HG03060 (cell line): ENCODE measurements around the gene PCLO.
"Not testable (repeated sequence)": the region's sequence is repeated elsewhere in the genome, so short reads cannot be mapped to it uniquely, and the experiment has no call there.

Experiments used
- ATAC-seq: cut with Tn5 transposase; IDR thresholded peaks from one replicate; pipeline ENCODE4 v1.9.1; 2021; ENCODE audit warnings: low read depth, moderate number of reproducible peaks; ENCODE audit not compliant: unreplicated experiment

PCLO gene

DNA sequence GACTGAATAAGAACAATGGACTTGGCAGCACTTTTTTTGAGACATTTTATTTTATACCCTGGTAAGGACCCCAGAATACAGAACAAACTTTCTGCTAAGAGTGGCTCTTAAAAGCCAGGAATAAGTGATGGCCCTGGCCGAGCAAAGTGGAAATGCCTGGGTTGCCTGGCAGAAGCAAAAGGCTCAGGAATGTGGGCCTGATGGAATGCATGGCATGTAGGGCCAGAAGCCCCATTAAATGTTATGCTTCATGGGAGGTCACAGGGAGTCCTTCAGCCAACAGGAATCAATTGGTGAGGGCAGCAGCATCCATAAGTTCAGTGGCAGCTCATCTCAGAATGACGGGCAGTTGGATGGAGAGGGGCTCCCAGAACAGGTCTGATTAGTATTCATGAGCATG, 417.6 kb downstream of the PCLO start:
- no peak for ATAC-seq

- ATAC-seq: no peak
Observed at GRCh38 chr7:82742163-82742562, 420.5 kb downstream of the PCLO start.

GRCh38 chr7:82741493-82741892, 421.2 kb downstream of the PCLO start:
- ATAC-seq: no peak

DNA sequence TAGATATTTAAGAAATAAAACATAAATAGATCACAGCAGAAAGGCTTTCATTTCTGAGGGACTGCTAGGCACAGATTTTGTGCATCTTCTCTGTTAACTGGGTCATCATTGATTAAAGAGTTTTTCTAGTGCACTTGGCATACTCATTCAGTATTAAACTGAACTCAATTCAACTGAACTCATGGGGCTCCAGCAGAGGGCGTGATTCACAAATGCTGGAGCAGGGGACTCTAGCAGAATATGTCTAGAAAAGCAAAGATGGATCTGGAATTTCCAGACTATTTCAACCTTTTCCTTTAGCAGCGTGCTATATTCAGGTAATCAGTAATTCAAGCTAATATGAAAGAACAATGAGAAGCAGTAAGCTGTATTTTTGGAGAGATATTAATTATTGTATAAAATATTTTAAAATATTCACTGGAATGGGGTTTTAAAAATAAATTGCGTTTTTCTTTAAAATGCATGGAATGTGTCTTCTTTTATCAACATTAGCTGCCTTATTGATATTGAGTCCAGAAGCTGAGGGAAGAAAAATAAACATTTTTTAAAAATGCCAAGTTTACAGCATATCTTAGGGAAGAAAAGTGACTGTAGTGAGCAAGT, 422.3 kb downstream of the PCLO start:
- ATAC-seq: no peak

DNA sequence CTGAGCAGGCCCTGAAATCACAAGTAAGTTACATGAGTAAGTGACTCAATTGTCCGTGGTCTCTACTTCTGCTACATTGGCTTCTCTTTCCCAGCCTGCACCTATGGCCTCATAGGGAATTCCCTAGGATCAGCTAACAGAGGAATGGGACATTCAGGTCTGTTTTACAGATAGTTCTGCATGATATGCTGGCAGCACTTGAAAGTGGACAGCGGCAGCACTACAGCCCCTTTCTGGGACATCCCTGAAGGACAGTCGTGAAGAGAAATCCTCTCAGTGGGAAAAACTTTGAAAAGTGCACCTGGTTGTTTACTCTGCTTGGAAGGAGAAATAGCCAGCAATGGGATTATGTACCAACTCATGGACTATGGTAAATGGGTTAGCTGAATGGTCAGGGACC, 426.1 kb downstream of the PCLO start:
- ATAC-seq: no peak

GRCh38 chr7:82732677-82733076, 430.0 kb downstream of the PCLO start:
- no peak for ATAC-seq

DNA sequence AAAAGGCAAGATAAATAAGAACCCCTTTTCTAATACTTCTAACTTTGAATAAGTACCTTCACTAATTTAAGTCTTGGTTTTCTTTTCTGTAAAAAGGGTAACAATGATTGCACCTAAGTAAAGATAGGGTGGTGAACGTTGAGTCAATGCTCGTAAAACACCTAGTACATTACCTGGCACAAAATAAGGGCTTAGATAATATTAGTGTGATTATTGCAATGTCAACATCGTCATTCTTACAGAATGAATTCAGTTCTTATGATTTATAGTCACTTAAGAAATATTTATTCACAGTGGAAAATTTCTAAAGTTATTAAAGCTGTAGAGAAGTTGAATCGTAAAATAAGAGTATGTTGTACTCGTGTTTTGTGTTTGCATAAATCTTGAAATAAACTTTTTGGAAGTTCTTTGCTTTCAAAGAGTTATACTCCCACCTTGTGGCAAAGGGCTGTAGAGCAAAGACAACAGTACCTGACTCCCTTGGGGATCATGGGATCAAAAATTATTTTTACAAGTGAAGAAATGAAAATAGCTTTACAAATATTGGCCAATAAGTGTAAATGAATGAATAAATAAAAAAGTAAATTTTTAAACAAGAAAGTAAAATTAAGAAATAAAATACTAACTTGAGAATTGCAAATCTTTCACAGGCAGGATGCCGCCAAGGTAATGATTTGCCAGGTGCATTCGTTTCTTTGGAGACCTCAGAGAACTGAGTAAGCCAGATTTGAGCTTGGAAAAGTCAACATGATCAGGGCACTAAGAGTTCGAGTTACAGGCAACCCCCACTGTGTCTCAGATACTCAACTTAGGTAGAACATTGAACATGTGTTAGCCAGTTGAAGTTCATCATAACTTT, 433.3 kb downstream of the PCLO start:
- ATAC-seq: no peak

DNA sequence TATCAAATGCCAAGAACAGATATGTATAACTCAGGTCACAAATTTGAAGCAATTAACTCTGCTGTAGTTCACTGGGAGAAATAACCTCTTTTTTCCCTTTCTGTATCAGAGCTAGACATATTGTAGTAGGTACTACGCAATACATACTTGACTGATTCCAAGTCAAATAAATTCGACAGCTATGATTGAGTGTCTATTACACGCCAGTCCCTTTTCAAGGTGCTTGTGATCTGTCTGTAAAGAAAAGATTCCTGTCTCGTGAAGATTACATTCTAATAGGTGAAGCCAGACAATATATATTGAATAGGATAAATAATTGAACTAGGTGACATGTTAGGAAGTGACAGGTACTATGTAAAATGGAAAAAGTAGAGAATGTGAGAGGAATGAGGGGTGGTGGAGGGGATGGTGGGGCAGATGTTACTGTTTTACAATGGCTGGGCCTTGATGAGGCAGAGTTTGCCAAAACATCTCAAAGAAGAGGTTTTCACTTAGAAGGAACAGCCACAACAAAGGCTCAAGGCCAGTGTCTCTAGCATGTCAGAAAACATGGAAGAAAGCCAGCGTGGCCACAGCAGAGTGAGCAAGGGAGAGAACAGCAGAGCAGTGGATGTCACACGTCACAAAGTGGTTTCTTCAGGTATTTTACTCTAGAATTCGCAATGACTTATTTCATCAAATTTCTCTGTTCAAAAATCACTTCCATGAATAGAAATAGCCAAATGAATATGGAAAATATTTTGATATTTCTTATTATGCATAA, 436.5 kb downstream of the PCLO start:
- ATAC-seq: no peak

DNA sequence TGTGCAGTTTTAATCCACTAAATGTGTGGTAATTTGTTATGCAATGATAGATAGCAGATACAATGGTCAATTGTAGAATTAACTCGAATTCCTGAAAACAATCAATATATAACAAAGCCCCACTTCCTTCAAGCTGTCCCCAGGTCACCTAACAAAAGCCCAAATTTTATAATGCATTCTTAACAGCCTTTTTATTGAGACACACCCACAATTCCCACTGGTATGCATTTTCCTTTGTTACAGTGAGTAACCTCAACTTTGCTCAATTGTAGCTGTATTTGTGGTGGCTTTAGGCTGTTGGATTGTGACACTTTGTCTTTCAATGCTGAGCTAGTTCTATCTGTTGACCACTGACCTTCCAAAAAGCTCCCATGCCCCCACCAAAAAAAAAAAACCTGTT, 439.3 kb downstream of the PCLO start:
- no peak for ATAC-seq

- ATAC-seq: no peak
Observed at GRCh38 chr7:82722946-82723345, 439.7 kb downstream of the PCLO start.

DNA sequence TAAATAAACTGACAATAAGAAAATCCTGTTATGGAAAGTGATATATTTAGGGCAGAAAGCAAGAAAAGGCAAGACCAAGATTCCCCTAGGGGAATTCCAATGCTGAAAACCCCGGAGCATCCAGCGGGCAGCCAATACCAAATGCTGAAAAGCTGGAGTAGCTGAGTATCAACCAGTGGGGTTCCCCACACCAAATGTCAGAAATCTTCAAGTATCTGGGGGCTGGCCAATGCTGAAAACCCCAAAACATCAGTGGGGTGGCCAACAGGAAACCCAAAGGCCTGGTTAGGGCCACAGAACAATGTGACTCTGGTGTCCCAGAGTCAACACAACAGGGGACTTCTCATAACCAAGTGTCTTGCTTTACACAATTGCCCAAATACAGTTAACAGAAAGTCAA, 447.3 kb downstream of the PCLO start:
- ATAC-seq: no peak

- no peak for ATAC-seq
Observed at GRCh38 chr7:82714883-82715282, 447.8 kb downstream of the PCLO start.

- ATAC-seq: no peak
Observed at GRCh38 chr7:82713506-82713905, 449.2 kb downstream of the PCLO start.

DNA sequence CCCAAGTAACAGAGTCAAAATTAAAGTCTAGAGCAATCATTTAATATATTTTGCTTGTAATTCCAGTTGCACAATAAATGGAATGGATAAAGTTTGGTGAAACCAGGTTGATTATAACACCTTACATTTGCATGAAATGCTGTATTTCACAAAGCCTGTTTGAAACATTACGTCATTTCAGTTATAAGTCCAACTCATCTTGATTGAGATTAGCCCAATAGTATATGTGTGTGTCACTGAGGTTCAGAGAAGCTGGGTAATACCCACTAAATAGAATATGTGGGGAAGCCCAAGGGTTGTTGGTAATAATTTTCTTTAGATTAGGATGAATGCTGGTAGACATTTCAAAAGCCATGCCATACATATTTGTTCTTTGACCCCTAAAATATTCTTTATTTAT, 456.3 kb downstream of the PCLO start:
- not testable (repeated sequence) for ATAC-seq

DNA sequence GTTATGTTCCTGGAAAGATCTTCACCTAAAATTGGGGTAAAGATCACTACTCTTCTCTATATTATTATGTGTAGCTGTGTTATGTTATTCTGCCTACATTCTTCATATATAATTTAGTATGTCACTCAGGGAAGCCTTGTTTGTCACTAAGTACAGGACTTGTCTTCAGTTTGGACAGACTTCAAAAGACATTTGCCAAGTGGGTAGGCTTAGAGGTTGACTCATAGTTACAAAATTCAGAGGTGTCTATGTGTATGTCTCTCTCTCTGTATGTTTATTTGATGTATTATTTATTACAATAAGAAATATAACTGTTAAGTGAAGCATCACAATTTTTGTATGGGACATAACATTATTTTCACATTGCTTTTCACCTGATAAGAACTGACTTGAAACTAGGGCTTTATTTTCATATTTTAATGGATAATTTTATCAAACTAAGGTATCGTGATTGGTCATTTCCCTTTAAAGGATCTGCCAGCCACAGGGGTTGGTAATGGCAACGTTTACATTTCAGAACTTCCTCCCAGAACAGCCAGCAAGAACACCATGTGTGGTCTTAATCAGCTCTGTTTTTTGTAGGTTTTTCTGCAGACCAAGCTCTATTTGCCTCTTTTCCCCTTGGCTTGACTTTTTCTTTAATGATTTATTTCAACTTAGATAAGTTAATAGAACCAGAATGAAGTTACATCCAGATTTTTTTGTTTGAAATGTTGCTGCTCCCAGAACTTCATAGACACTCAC, 457.0 kb downstream of the PCLO start:
- no peak for ATAC-seq

DNA sequence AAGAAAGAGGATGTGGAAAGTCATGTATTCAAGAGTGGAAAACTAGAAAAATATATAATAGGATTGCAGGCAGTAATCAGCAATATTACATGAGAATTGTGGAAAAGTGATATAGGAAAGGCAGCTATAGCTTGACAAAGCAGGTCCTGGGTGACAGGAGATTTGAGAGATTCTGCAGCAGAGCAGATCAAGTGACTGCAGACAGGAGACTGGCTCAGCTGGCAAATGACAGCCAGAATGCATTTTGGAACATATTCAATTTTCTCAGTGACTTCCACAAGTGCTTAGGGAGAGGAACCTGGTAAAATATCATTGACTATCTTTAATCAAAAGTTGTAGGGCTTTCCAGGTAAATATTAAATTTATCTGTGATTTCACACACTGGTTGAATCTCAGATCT, 458.6 kb downstream of the PCLO start:
- ATAC-seq: no peak
